HFF-Myc (cell line): ENCODE data around the gene CEBPA.

Experiments used
- DNase-seq: peaks from one replicate; pipeline ENCODE4 v3.0.0-alpha.2; 2011; ENCODE audit warnings: low read depth; ENCODE audit errors: extremely low read depth
- H3K4me3 ChIP-seq: replicated peaks from 2 replicates; pipeline ENCODE4 v1.5.1; 2011; ENCODE audit warnings: low read depth, mild to moderate bottlenecking, control low read depth, low read length
- TF ChIP-seq, protein P1 (sequence below): IDR thresholded peaks from 2 replicates; pipeline ENCODE4 v1.5.1; 2012; ENCODE audit warnings: mild to moderate bottlenecking, low read depth, low read length, control low read depth; ENCODE audit errors: missing control alignments

CEBPA gene

DNA sequence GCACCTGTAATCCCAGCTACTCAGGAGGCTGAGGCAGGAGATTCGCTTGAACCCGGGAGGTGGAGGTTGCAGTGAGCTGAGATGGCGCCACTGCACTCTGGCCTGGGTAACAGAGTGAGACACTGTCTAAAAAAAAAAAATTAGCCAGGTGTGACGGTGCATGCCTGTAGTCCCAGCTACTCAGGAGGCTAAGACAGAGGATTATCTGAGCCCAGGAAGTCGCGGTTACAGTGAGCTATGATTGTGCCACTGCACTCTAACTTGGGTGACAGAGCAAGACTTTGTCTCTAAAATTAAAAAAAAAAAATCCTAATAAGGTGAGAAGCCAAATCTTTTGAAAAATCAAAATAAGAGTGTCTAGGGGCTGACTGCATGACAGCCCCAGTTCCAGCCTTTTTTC lies 9.7 kb upstream of the CEBPA start:
- no peak overlapping the region for H3K4me3 ChIP-seq
- DNase-seq: no peak
- TF ChIP-seq, protein P1, sequence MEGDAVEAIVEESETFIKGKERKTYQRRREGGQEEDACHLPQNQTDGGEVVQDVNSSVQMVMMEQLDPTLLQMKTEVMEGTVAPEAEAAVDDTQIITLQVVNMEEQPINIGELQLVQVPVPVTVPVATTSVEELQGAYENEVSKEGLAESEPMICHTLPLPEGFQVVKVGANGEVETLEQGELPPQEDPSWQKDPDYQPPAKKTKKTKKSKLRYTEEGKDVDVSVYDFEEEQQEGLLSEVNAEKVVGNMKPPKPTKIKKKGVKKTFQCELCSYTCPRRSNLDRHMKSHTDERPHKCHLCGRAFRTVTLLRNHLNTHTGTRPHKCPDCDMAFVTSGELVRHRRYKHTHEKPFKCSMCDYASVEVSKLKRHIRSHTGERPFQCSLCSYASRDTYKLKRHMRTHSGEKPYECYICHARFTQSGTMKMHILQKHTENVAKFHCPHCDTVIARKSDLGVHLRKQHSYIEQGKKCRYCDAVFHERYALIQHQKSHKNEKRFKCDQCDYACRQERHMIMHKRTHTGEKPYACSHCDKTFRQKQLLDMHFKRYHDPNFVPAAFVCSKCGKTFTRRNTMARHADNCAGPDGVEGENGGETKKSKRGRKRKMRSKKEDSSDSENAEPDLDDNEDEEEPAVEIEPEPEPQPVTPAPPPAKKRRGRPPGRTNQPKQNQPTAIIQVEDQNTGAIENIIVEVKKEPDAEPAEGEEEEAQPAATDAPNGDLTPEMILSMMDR: no peak

DNA sequence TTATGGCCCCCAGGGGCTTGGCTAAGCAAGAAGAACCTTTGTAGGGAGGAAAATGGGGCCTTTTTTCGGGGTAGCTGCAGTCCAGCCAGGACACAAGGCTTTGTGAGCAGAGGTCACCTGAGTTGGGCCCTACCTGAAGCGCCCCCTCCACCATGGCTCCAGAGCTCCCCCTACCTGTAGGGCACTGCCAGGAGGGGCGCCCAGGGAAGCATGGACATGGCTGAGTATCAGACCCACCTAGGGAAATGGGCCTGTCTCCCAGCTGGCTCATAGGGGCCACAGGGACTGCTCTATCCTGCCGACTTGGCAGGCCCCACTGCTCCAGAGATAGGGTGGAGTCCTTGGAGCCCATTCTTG lies 9.0 kb upstream of the CEBPA start:
- TF ChIP-seq, protein P1: peak; percentile 27
- no peak overlapping the region for H3K4me3 ChIP-seq
- no peak for DNase-seq

DNA sequence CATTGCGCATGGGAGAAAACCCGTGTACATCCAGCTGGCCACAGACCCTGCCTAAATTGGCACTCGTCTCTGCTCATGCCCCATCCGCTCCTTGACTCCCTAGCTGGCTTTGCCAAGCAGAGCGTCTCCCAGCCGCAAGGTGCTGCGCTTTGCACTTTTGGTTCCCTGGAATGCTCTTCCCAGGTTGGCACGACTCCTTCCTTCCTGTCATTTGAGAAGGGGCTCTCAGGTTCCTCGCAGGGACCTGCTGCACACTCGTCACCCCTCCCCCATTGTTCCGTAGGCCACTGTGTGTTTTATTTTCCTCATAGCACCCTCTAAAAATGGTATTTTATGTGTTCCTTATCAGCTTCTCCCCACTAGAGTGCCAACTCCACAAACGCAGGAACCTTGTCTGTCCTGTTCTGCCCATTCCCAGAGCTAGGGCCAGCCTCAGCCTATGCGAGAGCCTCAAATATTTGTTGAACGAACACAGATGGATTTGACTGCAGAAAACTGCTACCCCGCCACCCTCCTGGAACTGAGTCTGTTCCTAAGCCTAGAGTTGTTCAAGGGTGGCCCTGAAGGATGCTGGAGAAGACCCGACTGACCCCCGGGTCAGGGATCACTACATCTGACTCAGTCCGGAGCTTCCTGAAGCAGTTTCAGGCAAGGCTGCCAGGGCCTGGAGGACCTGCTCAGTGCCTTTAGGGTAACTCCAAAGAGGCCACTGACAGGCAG lies 8.4 kb upstream of the CEBPA start:
- DNase-seq: no peak
- H3K4me3 ChIP-seq: no peak overlapping the region
- TF ChIP-seq, protein P1: no peak

DNA sequence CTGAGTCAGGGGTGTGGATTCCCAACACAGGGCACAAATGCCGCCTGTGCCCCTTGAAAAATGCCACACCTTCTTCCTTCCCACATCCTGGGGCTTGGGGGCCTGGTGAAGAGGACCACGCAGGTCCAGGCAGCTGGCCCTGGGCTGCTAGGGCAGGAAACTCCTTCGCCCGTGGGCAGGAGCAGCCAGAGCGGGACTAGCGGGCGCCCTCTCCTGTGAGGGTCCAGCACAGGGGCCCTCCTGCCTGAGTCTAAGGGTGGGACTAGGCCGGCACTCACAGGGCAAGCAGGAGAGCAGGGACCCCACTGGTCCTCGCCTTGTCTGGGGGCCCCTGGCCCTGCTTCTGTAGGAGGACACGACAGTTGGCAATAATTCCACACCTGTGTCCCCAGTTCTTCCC lies 7.5 kb upstream of the CEBPA start:
- no peak overlapping the region for H3K4me3 ChIP-seq
- no peak for DNase-seq
- TF ChIP-seq, protein P1: no peak

DNA sequence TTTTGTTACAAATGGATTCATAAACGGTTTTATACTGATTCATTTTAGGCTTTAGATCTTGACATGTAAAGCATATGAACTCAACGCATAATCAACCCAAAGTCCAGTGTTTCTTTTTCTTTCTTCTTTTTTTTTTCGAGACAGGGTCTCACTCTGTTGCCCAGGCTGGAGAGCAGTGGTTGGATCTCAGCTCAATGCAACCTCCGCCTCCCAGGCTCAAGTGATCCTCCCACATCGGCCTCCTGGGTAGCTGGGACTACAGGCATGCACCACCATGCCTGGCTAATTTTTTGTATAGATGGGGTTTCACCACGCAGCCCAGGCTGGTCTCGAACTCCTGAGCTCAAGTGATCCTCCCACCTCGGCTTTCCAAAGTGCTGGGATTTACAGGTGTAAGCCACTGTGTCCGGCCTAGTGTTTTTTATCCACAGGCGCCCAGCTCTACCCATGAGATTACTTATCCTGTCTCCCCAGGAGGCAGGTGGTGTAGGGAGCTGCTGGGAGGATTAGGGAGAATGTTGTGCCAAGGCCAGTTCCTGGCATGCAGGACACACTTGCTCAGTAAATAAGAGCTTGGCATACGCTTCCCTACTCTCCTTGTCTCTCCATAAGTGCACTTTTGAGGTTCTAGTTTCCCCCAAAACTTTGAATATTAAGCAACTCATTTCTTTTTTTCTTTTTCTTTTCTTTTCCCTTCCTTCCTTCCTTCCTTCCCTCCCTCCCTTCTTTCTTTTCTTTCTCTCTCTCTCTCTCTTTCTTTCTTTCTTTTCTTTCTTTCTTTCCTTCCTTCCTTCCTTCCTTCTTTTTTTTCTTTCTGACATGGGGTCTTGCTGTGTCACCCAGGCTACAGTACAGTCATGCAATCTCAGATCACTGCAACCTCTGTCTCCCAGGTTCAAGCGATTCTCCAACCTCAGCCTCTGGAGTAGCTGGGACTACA lies 4.8 kb upstream of the CEBPA start:
- DNase-seq: no peak
- TF ChIP-seq, protein P1: no peak
- no peak overlapping the region for H3K4me3 ChIP-seq

DNA sequence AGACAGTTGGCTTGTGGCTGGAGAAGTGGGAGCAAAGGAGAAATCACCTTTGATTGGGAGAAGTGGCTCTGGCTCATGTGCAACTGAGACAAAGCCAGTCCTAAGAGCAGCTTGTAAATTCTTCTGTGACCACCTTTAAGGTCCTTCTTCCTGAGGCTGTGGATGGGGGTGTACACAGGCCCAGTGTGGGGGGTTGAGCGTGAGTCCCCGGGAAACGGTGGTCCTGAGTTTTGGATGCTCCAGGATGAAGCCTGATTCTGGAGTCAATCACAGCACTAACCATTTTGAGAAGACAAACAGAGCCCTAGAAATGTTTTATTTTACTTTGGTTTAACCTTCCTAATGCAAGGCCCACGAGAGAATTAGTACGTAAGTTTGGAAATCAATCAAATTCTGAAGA lies 3.9 kb upstream of the CEBPA start:
- no peak overlapping the region for H3K4me3 ChIP-seq
- TF ChIP-seq, protein P1: no peak
- no peak for DNase-seq
